Stomach (tissue), 4 donors: ENCODE measurements around the gene HCLS1.

Experiments used
- CTCF ChIP-seq, 7 experiments: fragments of 450-650 bp in 4 of 7; fragments of 200-600 bp in 3 of 7; sonication (generic) in 3 of 7; IDR thresholded peaks; one replicate each; pipeline ENCODE4 v1.5.1; 2016 to 2019; ENCODE audit warnings: antibody characterized with exemption in 7 of 7, control low read depth in 2 of 7, mild to moderate bottlenecking in 1 of 7
- POLR2A ChIP-seq, 4 donors: fragments of 450-650 bp; IDR thresholded peaks; one replicate each; pipeline ENCODE4 v1.6.1; 2016; ENCODE audit warnings: antibody characterized with exemption in 4 of 4, control low read depth in 2 of 4, mild to moderate bottlenecking in 1 of 4, moderate library complexity in 1 of 4

GRCh38 chr3:121677141-121677540 is 16.4 kb upstream of the HCLS1 start:
- TF ChIP-seq CTCF (IDR thresholded peaks at IDR 0.05) (no peak), POLR2A (IDR thresholded peaks at IDR 0.05) (no peak)
